Measurements from ENCODE around the gene CPLX1. TPM values are rescaled to one million over a fixed set of nuclear protein-coding genes. Genes with fewer than 3 reads are reported as not detected.

The CPLX1 gene
- total RNA-seq, 5 donors from 2014 or later (not counting 1 experiment from before 2014, with no cell fraction given), result 0.73 to 2.6 (median 1.2) TPM

DNA sequence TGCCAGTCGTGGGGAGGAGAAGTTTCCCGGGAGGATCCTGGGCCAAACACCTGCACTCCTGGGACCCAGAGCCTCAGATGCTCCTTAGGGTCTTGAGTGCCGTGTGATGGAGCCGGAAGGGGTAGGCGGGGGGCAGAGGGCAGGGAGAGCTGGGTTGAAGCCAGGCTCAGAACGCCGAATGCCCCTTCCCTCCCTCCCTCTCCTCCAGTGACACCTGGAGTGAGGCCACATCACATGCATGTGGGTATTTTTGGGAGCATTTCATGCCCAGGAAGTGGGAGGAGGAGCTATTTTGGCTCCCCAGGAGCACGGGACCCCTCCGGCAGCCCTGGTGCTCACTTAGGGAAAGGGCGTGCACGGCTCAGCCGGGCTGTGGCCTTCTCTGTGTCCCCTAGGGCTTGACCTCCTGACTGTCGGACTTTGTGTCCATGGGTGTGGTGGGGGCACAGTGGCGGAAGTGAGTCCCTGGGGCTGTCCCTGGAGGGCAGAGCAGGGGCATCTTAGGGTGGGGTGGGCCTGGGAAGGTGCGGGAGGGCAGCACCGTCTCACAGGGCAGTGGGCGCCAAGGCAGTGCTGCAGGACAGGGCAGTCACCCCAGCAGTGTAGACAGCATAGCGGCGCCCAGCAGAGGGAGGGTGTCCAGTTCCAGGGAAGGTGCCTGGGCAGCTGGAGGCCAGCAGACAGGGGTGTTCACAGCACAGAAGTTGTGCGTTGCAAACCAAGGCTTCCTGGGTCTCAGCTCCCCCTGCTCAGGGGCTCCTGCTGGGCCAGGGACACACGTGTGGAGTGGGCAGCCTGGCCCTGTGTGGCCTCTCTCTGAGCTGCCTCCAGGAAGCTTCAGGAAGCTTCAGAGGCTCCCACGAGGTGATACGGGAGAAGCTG, 4.9 kb upstream of the CPLX1 start:
- ChIA-PET POLR2A (no interaction called here), CTCF (no interaction called here)
- no peaks in the 10 kb centered on the region for H3K9me3 Mint-ChIP-seq
- Histone ChIP-seq H3K4me1 (ENCODE audit: control insufficient read depth in 1 of 2, extremely low read depth in 1 of 2, insufficient read depth in 2 of 2, low read length in 2 of 2) (peaks cover 0 to 23% of the 10 kb centered on the region in 2 experiments), H3K9me3 (no peaks in the 10 kb centered on the region), H3K4me3 (ENCODE audit: control insufficient read depth in 1 of 2, extremely low read depth in 1 of 2, low read length in 1 of 2) (no peak overlapping the region), H3K36me3 (ENCODE audit: control insufficient read depth in 2 of 2, extremely low read depth in 1 of 2, insufficient read depth in 1 of 2, low read length in 1 of 2) (no peaks in the 10 kb centered on the region), H3K27me3 (replicated peaks in 1 of 2; ENCODE audit: control insufficient read depth in 2 of 2, extremely low read depth in 1 of 2, insufficient read depth in 2 of 2, low read length in 1 of 2) (peaks cover 3 to 70% of the 10 kb centered on the region in 2 experiments), H3K27ac (ENCODE audit: low read length) (no peak overlapping the region)
- H3K27me3 Mint-ChIP-seq, result peaks cover 21 to 27% of the 10 kb centered on the region in 2 donors
- H3K4me1 Mint-ChIP-seq, result peaks cover 4 to 13% (median 12%) of the 10 kb centered on the region in 3 donors
- ATAC-seq (replicated peaks in 1 of 4) (no peak), DNase-seq (peak in 2 of 35 experiments; percentile 3 to 13)
- no peak overlapping the region for H3K4me3 Mint-ChIP-seq
- 90% methylated on average over 14 of the region's 23 CpGs for WGBS (ENCODE audit: insufficient coverage)
- peaks cover 3% of the 10 kb centered on the region for H3K36me3 Mint-ChIP-seq
- H3K27ac Mint-ChIP-seq, result no peak overlapping the region

- Mint-ChIP-seq H3K27ac (no peak overlapping the region), H3K4me1 (peaks cover 4 to 13% (median 12%) of the 10 kb centered on the region in 3 donors), H3K9me3 (no peaks in the 10 kb centered on the region), H3K27me3 (peaks cover 21 to 27% of the 10 kb centered on the region in 2 donors), H3K4me3 (no peak overlapping the region), H3K36me3 (peaks cover 3% of the 10 kb centered on the region)
- ATAC-seq (replicated peaks in 1 of 4) (no peak), DNase-seq (peak in 2 of 35 experiments; percentile 2 to 22)
- Histone ChIP-seq H3K4me1 (ENCODE audit: control insufficient read depth in 1 of 2, extremely low read depth in 1 of 2, insufficient read depth in 2 of 2, low read length in 2 of 2) (peaks cover 0 to 27% of the 10 kb centered on the region in 2 experiments), H3K27me3 (replicated peaks in 1 of 2; ENCODE audit: control insufficient read depth in 2 of 2, extremely low read depth in 1 of 2, insufficient read depth in 2 of 2, low read length in 1 of 2) (peaks cover 3 to 74% of the 10 kb centered on the region in 2 experiments), H3K36me3 (ENCODE audit: control insufficient read depth in 2 of 2, extremely low read depth in 1 of 2, insufficient read depth in 1 of 2, low read length in 1 of 2) (no peaks in the 10 kb centered on the region), H3K9me3 (no peaks in the 10 kb centered on the region), H3K4me3 (ENCODE audit: control insufficient read depth in 1 of 2, extremely low read depth in 1 of 2, low read length in 1 of 2) (no peak overlapping the region), H3K27ac (ENCODE audit: low read length) (no peak overlapping the region)
- WGBS (ENCODE audit: insufficient coverage), result 81% methylated on average over 16 of the region's 26 CpGs
- ChIA-PET POLR2A (no interaction called here), CTCF (no interaction called here)
Measured at GRCh38 chr4:829761-830600, 4.1 kb upstream of the CPLX1 start.

- Mint-ChIP-seq H3K27ac (no peak overlapping the region), H3K4me3 (no peak overlapping the region)
- no peak overlapping the region for H3K27ac ChIP-seq (ENCODE audit: low read length)
Measured at GRCh38 chr4:829291-829690, 3.4 kb upstream of the CPLX1 start.

DNA sequence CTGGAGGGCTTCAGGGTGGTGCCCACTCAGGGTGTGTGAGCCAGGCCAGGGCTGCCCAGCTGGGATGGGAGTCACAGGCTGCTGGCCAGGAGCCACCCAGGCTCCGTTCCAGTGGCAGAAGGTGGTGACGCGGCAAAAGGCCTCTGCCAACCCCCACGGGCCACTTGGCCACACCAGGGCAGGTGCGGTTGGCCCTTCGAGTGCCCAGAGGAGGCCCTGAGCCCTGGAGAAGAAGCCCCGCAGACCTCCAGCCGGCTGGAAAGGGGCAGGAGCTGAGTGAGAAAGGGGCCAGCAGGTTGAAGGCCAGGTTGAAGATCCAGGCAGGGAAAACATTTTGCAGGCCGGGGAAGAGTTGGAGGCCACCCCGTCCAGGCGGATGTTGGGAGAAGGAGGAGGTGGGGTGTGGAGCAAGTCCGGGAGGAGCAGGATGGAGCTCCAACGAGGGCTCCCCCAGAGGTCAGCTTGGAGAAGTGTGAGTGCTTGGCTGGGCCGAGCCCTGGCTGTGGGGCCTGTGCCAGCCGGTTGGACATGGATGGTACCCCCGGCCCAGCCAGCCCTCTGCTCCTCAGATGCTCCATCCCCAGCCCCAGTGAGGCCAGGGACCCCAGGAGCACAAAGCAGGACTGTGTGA, 2.8 kb upstream of the CPLX1 start:
- Histone ChIP-seq H3K9me3 (no peaks in the 10 kb centered on the region), H3K27me3 (replicated peaks in 1 of 2; ENCODE audit: control insufficient read depth in 2 of 2, extremely low read depth in 1 of 2, insufficient read depth in 2 of 2, low read length in 1 of 2) (peaks cover 3 to 80% of the 10 kb centered on the region in 2 experiments), H3K4me3 (ENCODE audit: control insufficient read depth in 1 of 2, extremely low read depth in 1 of 2, low read length in 1 of 2) (no peak overlapping the region), H3K27ac (ENCODE audit: low read length) (no peak overlapping the region), H3K36me3 (ENCODE audit: control insufficient read depth in 2 of 2, extremely low read depth in 1 of 2, insufficient read depth in 1 of 2, low read length in 1 of 2) (no peaks in the 10 kb centered on the region), H3K4me1 (ENCODE audit: control insufficient read depth in 1 of 2, extremely low read depth in 1 of 2, insufficient read depth in 2 of 2, low read length in 2 of 2) (peaks cover 0 to 30% of the 10 kb centered on the region in 2 experiments)
- Mint-ChIP-seq H3K36me3 (peaks cover 3% of the 10 kb centered on the region), H3K27me3 (peaks cover 21 to 34% of the 10 kb centered on the region in 2 donors), H3K4me3 (no peak overlapping the region), H3K9me3 (no peaks in the 10 kb centered on the region), H3K4me1 (peaks cover 4 to 14% (median 12%) of the 10 kb centered on the region in 3 donors), H3K27ac (no peak overlapping the region)
- 70% methylated on average over 16 of the region's 16 CpGs for WGBS (ENCODE audit: insufficient coverage)
- ChIA-PET CTCF (interaction anchor here in 1 of 2 donors (0.6 kb wide), 1 partner anchor 43 kb away, joined by 4 read pairs; no protein-coding TSS in a partner anchor), POLR2A (no interaction called here)
- no peak for ATAC-seq (replicated peaks in 1 of 4)
- DNase-seq, result peak in 1 of 35 experiments; percentile 17

More at GRCh38 chr4:829291-829690, 3.4 kb upstream of the CPLX1 start:
- no peaks in the 10 kb centered on the region for H3K36me3 ChIP-seq (ENCODE audit: control insufficient read depth in 2 of 2, extremely low read depth in 1 of 2, insufficient read depth in 1 of 2, low read length in 1 of 2)
- ChIA-PET CTCF (interaction anchor here in 1 of 2 donors (0.6 kb wide), 1 partner anchor 43 kb away, joined by 4 read pairs; no protein-coding TSS in a partner anchor), POLR2A (no interaction called here)
- ATAC-seq (replicated peaks in 1 of 4) (no peak), DNase-seq (peak in 1 of 35 experiments; percentile 17)
- no peaks in the 10 kb centered on the region for H3K9me3 ChIP-seq
- Mint-ChIP-seq H3K4me1 (peaks cover 4 to 14% (median 12%) of the 10 kb centered on the region in 3 donors), H3K9me3 (no peaks in the 10 kb centered on the region), H3K27me3 (peaks cover 21 to 34% of the 10 kb centered on the region in 2 donors), H3K36me3 (peaks cover 3% of the 10 kb centered on the region)
- 88% methylated on average over 2 of the region's 6 CpGs for WGBS (ENCODE audit: insufficient coverage)
- H3K27me3 ChIP-seq (replicated peaks in 1 of 2; ENCODE audit: control insufficient read depth in 2 of 2, extremely low read depth in 1 of 2, insufficient read depth in 2 of 2, low read length in 1 of 2), result peaks cover 3 to 77% of the 10 kb centered on the region in 2 experiments
- H3K4me3 ChIP-seq (ENCODE audit: control insufficient read depth in 1 of 2, extremely low read depth in 1 of 2, low read length in 1 of 2), result no peak overlapping the region
- peaks cover 0 to 34% of the 10 kb centered on the region in 2 experiments for H3K4me1 ChIP-seq (ENCODE audit: control insufficient read depth in 1 of 2, extremely low read depth in 1 of 2, insufficient read depth in 2 of 2, low read length in 2 of 2)

GRCh38 chr4:827209-828081, 1.5 kb upstream of the CPLX1 start:
- Mint-ChIP-seq H3K27ac (no peak overlapping the region), H3K4me1 (peaks cover 0 to 10% (median 7%) of the 10 kb centered on the region in 3 donors), H3K9me3 (no peaks in the 10 kb centered on the region), H3K4me3 (peak overlapping the region; percentile 17 to 46 (median 43)), H3K36me3 (peaks cover 3% of the 10 kb centered on the region), H3K27me3 (peaks cover 20 to 46% of the 10 kb centered on the region in 2 donors)
- Histone ChIP-seq H3K4me1 (ENCODE audit: control insufficient read depth in 1 of 2, extremely low read depth in 1 of 2, insufficient read depth in 2 of 2, low read length in 2 of 2) (peaks cover 0 to 19% of the 10 kb centered on the region in 2 experiments), H3K4me3 (ENCODE audit: control insufficient read depth in 1 of 2, extremely low read depth in 1 of 2, low read length in 1 of 2) (no peak overlapping the region), H3K36me3 (ENCODE audit: control insufficient read depth in 2 of 2, extremely low read depth in 1 of 2, insufficient read depth in 1 of 2, low read length in 1 of 2) (no peaks in the 10 kb centered on the region), H3K27me3 (replicated peaks in 1 of 2; ENCODE audit: control insufficient read depth in 2 of 2, extremely low read depth in 1 of 2, insufficient read depth in 2 of 2, low read length in 1 of 2) (peaks cover 3 to 84% of the 10 kb centered on the region in 2 experiments), H3K9me3 (no peaks in the 10 kb centered on the region), H3K27ac (ENCODE audit: low read length) (no peak overlapping the region)
- ChIA-PET POLR2A (interaction anchor here in 1 of 2 donors (0.5 kb wide), 1 partner anchor 57 kb away, joined by 9 read pairs; no protein-coding TSS in a partner anchor), CTCF (no interaction called here)
- peak in 1 of 35 experiments; percentile 14 for DNase-seq
- 34% methylated on average over 11 of the region's 20 CpGs for WGBS (ENCODE audit: insufficient coverage)
- no peak for ATAC-seq (replicated peaks in 1 of 4)

Measured in T-cell (primary cell).